Skeletal muscle satellite cell (primary cell): Measurements from ENCODE around the gene ANKS1B.

Experiments
- H3K27me3 ChIP-seq: 2 replicates; pipeline ENCODE4 v1.7.0; 2013; ENCODE audit warnings: low read length; ENCODE audit not compliant: control insufficient read depth, insufficient read depth
- H3K36me3 ChIP-seq: 2 replicates; pipeline ENCODE4 v1.7.0; 2013; ENCODE audit warnings: mild to moderate bottlenecking, control low read depth, low read length; ENCODE audit not compliant: insufficient read depth
- H3K4me1 ChIP-seq: 2 replicates; pipeline ENCODE4 v1.7.0; 2013; ENCODE audit warnings: low read length; ENCODE audit not compliant: control insufficient read depth, insufficient read depth
- H3K4me2 ChIP-seq: 2 replicates; pipeline ENCODE4 v1.7.0; 2013; ENCODE audit warnings: mild to moderate bottlenecking, low read length
- H3K4me3 ChIP-seq: 2 replicates; pipeline ENCODE4 v1.7.0; 2013; ENCODE audit warnings: low read length
- H3K9ac ChIP-seq: 2 replicates; pipeline ENCODE4 v1.7.0; 2013; ENCODE audit warnings: mild to moderate bottlenecking, low read depth, low read length, moderate library complexity
- H3K9me3 ChIP-seq: replicated peaks from 2 replicates; pipeline ENCODE4 v1.7.0; 2013; ENCODE audit warnings: mild to moderate bottlenecking, control low read depth, low read length

Gene ANKS1B

DNA sequence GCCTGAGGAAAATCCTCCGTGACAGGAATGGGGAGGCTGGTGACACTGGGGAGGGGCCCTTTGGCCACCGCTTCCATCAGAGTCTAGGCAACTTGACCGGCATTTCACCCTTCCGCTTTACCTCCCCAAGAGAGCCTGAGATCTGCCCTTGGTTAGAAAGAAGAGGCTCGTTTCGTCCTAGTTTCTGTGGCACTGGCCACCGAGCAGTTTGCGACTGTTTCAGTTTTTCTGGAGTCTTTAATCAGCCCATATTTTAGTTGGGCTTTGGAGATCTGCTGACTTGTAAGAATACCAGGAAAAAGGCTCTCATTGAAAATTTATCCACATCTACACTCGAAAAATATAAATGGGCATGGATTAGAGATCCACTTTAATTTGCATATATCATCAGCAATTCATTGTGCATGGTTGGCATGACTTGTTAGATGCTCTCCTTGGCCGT, 414 bp upstream of the ANKS1B start:
- Histone ChIP-seq H3K9ac (peak overlapping the region; percentile 61), H3K4me1 (peaks cover 7% of the 10 kb centered on the region), H3K36me3 (no peaks in the 10 kb centered on the region), H3K4me2 (peak overlapping the region; percentile 89), H3K4me3 (peak overlapping the region; percentile 77), H3K27me3 (no peaks in the 10 kb centered on the region), H3K9me3 (no peaks in the 10 kb centered on the region)

DNA sequence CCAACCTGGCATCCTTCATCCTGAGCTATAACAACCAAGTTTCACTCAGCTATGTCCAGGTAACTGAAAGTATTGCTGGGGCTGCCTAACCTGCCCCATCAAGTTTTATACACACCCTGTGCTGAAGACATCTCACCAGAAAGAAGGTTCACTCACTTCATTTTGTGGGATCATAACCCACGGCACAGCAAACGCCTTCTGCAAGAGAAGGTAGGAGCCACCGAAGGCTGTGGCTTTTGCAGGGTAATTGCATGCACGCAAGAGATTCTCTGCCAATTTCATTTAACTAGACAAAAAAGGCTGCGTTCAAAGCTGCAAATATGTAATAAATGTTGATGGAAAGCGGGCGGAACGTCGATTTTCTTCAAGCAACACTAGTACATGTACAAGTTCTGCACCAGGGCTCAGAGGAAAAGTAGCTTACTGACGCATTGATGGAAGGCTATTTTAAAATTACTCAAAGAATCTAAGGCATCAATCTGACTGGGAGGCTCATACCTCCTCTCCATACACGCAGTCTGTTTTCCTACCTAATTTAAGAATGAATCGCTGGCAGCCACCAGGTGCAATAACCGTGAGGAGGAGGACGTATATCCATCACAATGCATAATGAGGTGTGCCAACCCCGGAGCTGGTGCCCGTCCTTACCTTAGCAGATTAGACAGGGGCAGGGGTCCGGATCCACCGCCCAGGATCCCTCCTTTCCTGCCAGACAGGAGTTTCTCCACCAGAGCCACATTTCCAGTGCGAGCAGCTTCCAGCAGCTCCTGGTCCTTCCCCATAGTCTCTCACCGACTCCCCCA, 1.1 kb downstream of the ANKS1B start:
- H3K27me3 ChIP-seq, result no peaks in the 10 kb centered on the region
- H3K9ac ChIP-seq, result no peak overlapping the region
- H3K36me3 ChIP-seq, result no peaks in the 10 kb centered on the region
- peaks cover 7% of the 10 kb centered on the region for H3K4me1 ChIP-seq
- H3K4me2 ChIP-seq, result peak overlapping the region; percentile 89
- H3K9me3 ChIP-seq, result no peaks in the 10 kb centered on the region
- peak overlapping the region; percentile 77 for H3K4me3 ChIP-seq

GRCh38 chr12:99981639-99982190, 3.0 kb downstream of the ANKS1B start:
- peaks cover 7% of the 10 kb centered on the region for H3K4me1 ChIP-seq
- no peak overlapping the region for H3K4me2 ChIP-seq
- no peaks in the 10 kb centered on the region for H3K9me3 ChIP-seq
- no peak overlapping the region for H3K4me3 ChIP-seq
- no peaks in the 10 kb centered on the region for H3K27me3 ChIP-seq
- no peak overlapping the region for H3K9ac ChIP-seq
- H3K36me3 ChIP-seq, result no peaks in the 10 kb centered on the region

DNA sequence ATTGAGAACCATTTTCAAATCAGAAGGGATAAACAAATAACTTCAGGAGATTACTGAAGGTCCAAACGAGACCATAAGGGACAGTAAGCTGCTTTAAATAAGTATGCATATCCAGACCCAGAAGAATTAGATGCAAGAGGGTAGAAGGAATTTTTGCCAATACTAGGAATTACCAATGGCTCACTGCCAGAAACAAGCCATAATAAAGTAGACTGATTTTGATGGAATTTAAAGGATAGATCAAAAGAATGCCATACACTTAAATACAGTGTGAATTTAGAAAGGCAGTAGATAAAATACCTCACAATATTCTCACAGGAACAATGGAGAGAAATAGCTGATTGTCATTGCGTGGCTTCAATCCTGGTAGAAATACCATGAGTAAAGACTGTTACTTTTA, 5.3 kb downstream of the ANKS1B start:
- H3K9me3 ChIP-seq, result no peaks in the 10 kb centered on the region
- H3K27me3 ChIP-seq, result no peaks in the 10 kb centered on the region
- H3K4me2 ChIP-seq, result no peak overlapping the region
- no peaks in the 10 kb centered on the region for H3K4me1 ChIP-seq
- no peak overlapping the region for H3K4me3 ChIP-seq
- H3K9ac ChIP-seq, result no peak overlapping the region
- no peaks in the 10 kb centered on the region for H3K36me3 ChIP-seq

- Histone ChIP-seq H3K9me3 (no peaks in the 10 kb centered on the region), H3K4me3 (no peak overlapping the region), H3K4me2 (no peak overlapping the region), H3K36me3 (no peaks in the 10 kb centered on the region), H3K9ac (no peak overlapping the region), H3K27me3 (no peaks in the 10 kb centered on the region), H3K4me1 (no peaks in the 10 kb centered on the region)
These were observed 6.6 kb downstream of the ANKS1B start for GRCh38 chr12:99978152-99978551.

DNA sequence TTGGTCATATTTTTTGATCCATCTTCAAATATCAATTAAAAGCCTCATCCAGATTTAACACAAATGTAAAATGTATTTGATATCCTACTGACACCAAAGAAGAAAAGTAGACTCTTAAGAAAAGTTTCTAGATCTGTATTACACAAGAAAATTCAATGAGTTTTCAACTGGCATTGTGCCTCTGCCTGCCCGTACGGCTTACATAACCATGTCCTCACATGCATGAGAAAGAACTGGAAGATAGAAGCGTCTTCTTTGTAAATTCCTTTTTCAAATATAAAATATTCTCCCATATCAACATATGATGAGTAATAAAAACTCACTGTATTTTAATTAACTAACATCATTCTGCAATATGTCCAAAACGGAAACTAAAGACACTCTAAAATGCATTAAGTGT, 7.2 kb downstream of the ANKS1B start:
- Histone ChIP-seq H3K4me1 (no peaks in the 10 kb centered on the region), H3K9me3 (no peaks in the 10 kb centered on the region), H3K27me3 (no peaks in the 10 kb centered on the region), H3K36me3 (no peaks in the 10 kb centered on the region), H3K9ac (no peak overlapping the region), H3K4me2 (no peak overlapping the region), H3K4me3 (no peak overlapping the region)

DNA sequence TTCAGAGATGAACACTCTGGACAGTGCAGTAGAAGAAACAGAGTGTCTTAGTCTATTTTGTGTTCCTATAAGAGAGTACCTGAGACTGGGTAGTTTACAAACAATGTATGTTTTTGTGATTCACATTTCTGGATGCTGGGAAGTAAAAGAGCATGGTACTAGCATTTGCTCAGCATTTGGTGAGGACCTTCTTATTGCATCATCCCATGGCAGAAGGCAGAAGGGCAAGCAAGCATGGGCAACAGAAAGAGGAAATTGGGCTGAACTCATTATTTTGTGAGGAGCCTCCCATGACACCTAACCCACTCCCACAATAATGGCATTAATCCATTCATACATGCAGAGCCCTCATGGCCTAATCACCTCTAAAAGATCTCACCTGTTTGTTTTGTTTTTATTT, 8.0 kb downstream of the ANKS1B start:
- no peaks in the 10 kb centered on the region for H3K4me1 ChIP-seq
- no peaks in the 10 kb centered on the region for H3K36me3 ChIP-seq

GRCh38 chr12:99975321-99975720, 9.4 kb downstream of the ANKS1B start:
- no peaks in the 10 kb centered on the region for H3K36me3 ChIP-seq
- H3K4me2 ChIP-seq, result no peak overlapping the region
- no peaks in the 10 kb centered on the region for H3K9me3 ChIP-seq
- H3K4me3 ChIP-seq, result no peak overlapping the region
- no peaks in the 10 kb centered on the region for H3K27me3 ChIP-seq
- no peak overlapping the region for H3K9ac ChIP-seq
- no peaks in the 10 kb centered on the region for H3K4me1 ChIP-seq

More for the DNA sequence above, 8.0 kb downstream of the ANKS1B start:
- Histone ChIP-seq H3K9me3 (no peaks in the 10 kb centered on the region), H3K27me3 (no peaks in the 10 kb centered on the region), H3K9ac (no peak overlapping the region), H3K4me3 (no peak overlapping the region), H3K4me2 (no peak overlapping the region)

DNA sequence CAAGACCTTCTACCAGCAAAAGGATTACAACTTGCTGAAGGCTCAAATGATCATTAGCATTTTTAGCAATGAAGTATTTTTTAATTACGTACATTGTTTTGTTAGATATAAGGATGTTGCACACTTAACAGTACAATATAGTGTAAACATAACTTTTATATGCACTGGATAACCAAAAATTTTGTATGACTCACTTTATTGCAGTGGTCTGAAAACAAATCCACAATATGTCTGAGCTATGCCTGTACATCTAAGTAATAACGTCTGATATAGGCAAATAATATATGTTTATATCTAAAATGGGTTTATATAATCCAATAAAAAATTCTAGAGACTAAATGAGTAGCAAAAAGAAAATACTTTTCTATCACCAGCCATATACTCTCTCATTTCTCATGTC, 10.6 kb downstream of the ANKS1B start:
- Histone ChIP-seq H3K9me3 (no peaks in the 10 kb centered on the region), H3K4me1 (no peaks in the 10 kb centered on the region), H3K4me2 (no peak overlapping the region), H3K36me3 (no peaks in the 10 kb centered on the region), H3K27me3 (no peaks in the 10 kb centered on the region), H3K4me3 (no peak overlapping the region), H3K9ac (no peak overlapping the region)

- no peaks in the 10 kb centered on the region for H3K9me3 ChIP-seq
- no peaks in the 10 kb centered on the region for H3K36me3 ChIP-seq
- H3K4me1 ChIP-seq, result no peaks in the 10 kb centered on the region
- H3K4me2 ChIP-seq, result no peak overlapping the region
- no peak overlapping the region for H3K4me3 ChIP-seq
- no peaks in the 10 kb centered on the region for H3K27me3 ChIP-seq
- no peak overlapping the region for H3K9ac ChIP-seq
These were observed 18.3 kb downstream of the ANKS1B start for GRCh38 chr12:99966429-99966828.

GRCh38 chr12:99960311-99960710, 24.4 kb downstream of the ANKS1B start:
- H3K36me3 ChIP-seq, result no peaks in the 10 kb centered on the region

More at GRCh38 chr12:99960311-99960710, 24.4 kb downstream of the ANKS1B start:
- no peak overlapping the region for H3K9ac ChIP-seq
- no peak overlapping the region for H3K4me3 ChIP-seq
- H3K27me3 ChIP-seq, result no peaks in the 10 kb centered on the region
- peaks cover 16% of the 10 kb centered on the region for H3K4me1 ChIP-seq
- no peaks in the 10 kb centered on the region for H3K9me3 ChIP-seq
- H3K4me2 ChIP-seq, result peak overlapping the region; percentile 48
